ENCODE results near the gene CNOT9.
"Not testable (repeated sequence)": the region's sequence is repeated elsewhere in the genome, so short reads cannot be mapped to it uniquely, and the experiment has no call there.

Gene CNOT9

GRCh38 chr2:218568190-218569037 lies at the start of gene CNOT9, which contains the start of gene USP37:
Gene CNOT9 (plus strand): TSS chr2:218568839. CDS start chr2:218568955, 116 bp downstream.
Gene USP37 (minus strand): TSS chr2:218568351. CDS start chr2:218558653, 9,698 bp downstream.
- peak; percentile 100 for DNase-seq (ENCODE audit: low read depth)

GRCh38 chr2:218518876-218519275 lies 49.8 kb upstream of the CNOT9 start:
- DNase-seq (ENCODE audit: low read depth) = no peak

- DNase-seq (ENCODE audit: low read depth) = no peak
Observed at GRCh38 chr2:218523651-218524050, 45.0 kb upstream of the CNOT9 start.

- not testable (repeated sequence) for DNase-seq (ENCODE audit: low read depth)
Observed at GRCh38 chr2:218528409-218528808, 40.2 kb upstream of the CNOT9 start.

GRCh38 chr2:218529990-218530389 lies 38.6 kb upstream of the CNOT9 start:
- no peak for DNase-seq (ENCODE audit: low read depth)

- DNase-seq (ENCODE audit: low read depth) = no peak
Observed at GRCh38 chr2:218536804-218537494, 31.7 kb upstream of the CNOT9 start.

- no peak for DNase-seq (ENCODE audit: low read depth)
Observed at GRCh38 chr2:218540015-218540414, 28.6 kb upstream of the CNOT9 start.

GRCh38 chr2:218546012-218546411 lies 22.6 kb upstream of the CNOT9 start:
- no peak for DNase-seq (ENCODE audit: low read depth)

- no peak for DNase-seq (ENCODE audit: low read depth)
Observed at GRCh38 chr2:218547511-218547910, 21.1 kb upstream of the CNOT9 start.

GRCh38 chr2:218547978-218548377 lies 20.7 kb upstream of the CNOT9 start:
- no peak for DNase-seq (ENCODE audit: low read depth)

GRCh38 chr2:218554225-218554624 lies 14.4 kb upstream of the CNOT9 start:
- not testable (repeated sequence) for DNase-seq (ENCODE audit: low read depth)

GRCh38 chr2:218555527-218555926 lies 13.1 kb upstream of the CNOT9 start:
- DNase-seq (ENCODE audit: low read depth) = no peak

- no peak for DNase-seq (ENCODE audit: low read depth)
Observed at GRCh38 chr2:218557941-218558340, 10.7 kb upstream of the CNOT9 start.

GRCh38 chr2:218558986-218559385 lies 9.7 kb upstream of the CNOT9 start:
- no peak for DNase-seq (ENCODE audit: low read depth)

- no peak for DNase-seq (ENCODE audit: low read depth)
Observed at GRCh38 chr2:218564056-218564455, 4.6 kb upstream of the CNOT9 start.

GRCh38 chr2:218566296-218566695 lies 2.3 kb upstream of the CNOT9 start:
- no peak for DNase-seq (ENCODE audit: low read depth)

- no peak for DNase-seq (ENCODE audit: low read depth)
Observed at GRCh38 chr2:218567797-218568189, 846 bp upstream of the CNOT9 start.

- DNase-seq (ENCODE audit: low read depth) = peak; percentile 44
Observed at GRCh38 chr2:218569038-218569431, 396 bp downstream of the CNOT9 start.

- no peak for DNase-seq (ENCODE audit: low read depth)
Observed at GRCh38 chr2:218569661-218570500, 1.2 kb downstream of the CNOT9 start.

GRCh38 chr2:218570850-218571249 lies 2.2 kb downstream of the CNOT9 start:
- no peak for DNase-seq (ENCODE audit: low read depth)

GRCh38 chr2:218576854-218577253 lies 8.2 kb downstream of the CNOT9 start:
- DNase-seq (ENCODE audit: low read depth) = no peak

- DNase-seq (ENCODE audit: low read depth) = no peak
Observed at GRCh38 chr2:218577482-218578220, 9.0 kb downstream of the CNOT9 start.

All from activated T-cell treated with anti-CD3 and anti-CD28 coated beads for 24 hours (primary cell).